GM12801 (cell line): Measurements from ENCODE around the gene TWIST2.

Source experiments
- TF ChIP-seq, protein P1 (sequence below): IDR thresholded peaks from one replicate; pipeline ENCODE4 v1.5.1; 2011; ENCODE audit warnings: control low read depth; ENCODE audit not compliant: insufficient read length; ENCODE audit errors: extremely low read depth

TWIST2 gene

GRCh38 chr2:238811759-238812158 lies 36.1 kb upstream of the TWIST2 start:
- TF ChIP-seq, protein P1, sequence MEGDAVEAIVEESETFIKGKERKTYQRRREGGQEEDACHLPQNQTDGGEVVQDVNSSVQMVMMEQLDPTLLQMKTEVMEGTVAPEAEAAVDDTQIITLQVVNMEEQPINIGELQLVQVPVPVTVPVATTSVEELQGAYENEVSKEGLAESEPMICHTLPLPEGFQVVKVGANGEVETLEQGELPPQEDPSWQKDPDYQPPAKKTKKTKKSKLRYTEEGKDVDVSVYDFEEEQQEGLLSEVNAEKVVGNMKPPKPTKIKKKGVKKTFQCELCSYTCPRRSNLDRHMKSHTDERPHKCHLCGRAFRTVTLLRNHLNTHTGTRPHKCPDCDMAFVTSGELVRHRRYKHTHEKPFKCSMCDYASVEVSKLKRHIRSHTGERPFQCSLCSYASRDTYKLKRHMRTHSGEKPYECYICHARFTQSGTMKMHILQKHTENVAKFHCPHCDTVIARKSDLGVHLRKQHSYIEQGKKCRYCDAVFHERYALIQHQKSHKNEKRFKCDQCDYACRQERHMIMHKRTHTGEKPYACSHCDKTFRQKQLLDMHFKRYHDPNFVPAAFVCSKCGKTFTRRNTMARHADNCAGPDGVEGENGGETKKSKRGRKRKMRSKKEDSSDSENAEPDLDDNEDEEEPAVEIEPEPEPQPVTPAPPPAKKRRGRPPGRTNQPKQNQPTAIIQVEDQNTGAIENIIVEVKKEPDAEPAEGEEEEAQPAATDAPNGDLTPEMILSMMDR = no peak

- TF ChIP-seq, protein P1 = no peak
These were observed 34.8 kb upstream of the TWIST2 start for GRCh38 chr2:238813109-238813508.

DNA sequence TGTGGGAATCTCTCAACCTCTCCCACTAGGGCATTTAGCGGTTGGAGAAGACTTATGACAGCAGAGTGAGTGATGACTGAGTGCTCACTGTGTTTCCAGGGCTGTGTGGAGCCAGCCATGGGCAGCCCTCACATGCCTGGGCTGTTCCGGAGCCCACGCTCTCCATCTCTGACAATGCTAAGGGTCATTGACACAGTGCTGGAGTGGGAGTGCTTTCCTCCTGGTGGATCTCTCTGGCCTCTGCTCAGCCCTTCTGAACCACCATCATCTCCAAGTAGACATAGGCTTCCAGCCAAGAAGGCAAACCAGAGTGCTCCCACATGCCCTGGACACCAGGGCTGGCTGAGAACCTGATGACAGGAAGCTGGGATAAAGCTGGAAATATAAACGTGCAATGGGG lies 33.1 kb upstream of the TWIST2 start:
- TF ChIP-seq, protein P1 = no peak

GRCh38 chr2:238816291-238816690 lies 31.6 kb upstream of the TWIST2 start:
- TF ChIP-seq, protein P1 = no peak

DNA sequence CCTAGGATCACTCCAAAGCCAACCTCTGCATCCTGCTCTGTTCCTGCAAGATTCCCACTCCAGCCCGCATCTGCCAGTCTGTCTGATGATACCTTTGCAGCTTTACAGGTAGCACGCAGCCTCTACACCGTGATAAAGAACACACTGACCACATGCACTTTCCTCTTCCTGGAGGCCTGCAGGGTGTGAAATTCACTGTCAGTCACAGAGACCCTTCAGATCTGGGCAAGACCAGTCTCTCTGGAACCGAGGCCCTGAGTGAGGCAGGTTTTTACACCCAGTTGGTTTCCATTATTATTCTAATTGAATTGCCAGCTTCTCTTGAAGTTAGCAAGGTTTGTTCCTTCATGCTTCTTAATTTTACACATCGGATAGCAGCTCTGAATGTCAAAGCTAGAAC lies 30.5 kb upstream of the TWIST2 start:
- TF ChIP-seq, protein P1 = no peak

GRCh38 chr2:238817891-238818290 lies 30.0 kb upstream of the TWIST2 start:
- TF ChIP-seq, protein P1 = no peak

DNA sequence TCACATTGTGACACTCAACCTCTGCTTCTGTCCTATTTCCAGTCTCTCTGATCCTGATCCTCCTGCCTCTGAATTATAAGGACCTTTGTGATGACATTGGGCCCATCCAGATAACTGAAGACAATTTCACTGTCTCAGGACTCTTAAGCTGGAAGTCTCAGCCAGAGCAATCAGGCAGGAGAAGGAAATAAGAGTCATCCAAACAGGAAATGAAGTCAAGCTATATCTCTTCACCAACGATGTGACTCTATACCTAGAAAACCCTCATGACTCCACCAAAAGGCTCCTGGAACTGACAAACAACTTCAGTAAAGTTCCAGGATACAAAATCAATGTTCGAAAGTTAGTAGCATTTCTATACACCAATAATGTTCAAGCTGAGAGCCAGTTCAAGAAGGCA lies 29.3 kb upstream of the TWIST2 start:
- TF ChIP-seq, protein P1 = no peak

- TF ChIP-seq, protein P1 = no peak
These were observed 27.7 kb upstream of the TWIST2 start for GRCh38 chr2:238820197-238820596.
